HFFc6 (cell line): ENCODE measurements around the gene AGXT. TPM values are rescaled to one million over a fixed set of nuclear protein-coding genes. Genes with fewer than 3 reads are reported as not detected.

Experiments
- DNase-seq: peaks from one replicate; pipeline ENCODE4 v3.0.0-alpha.2; 2018
- H3K27ac Mint-ChIP-seq: 2 replicates; pipeline ENCODE4 v1.8.0; 2020; ENCODE audit warnings: mild to moderate bottlenecking, mixed read lengths
- H3K27me3 Mint-ChIP-seq: 2 replicates; pipeline ENCODE4 v1.8.0; 2021; ENCODE audit warnings: mild to moderate bottlenecking, moderate library complexity, mixed read lengths; ENCODE audit not compliant: insufficient read depth
- H3K36me3 Mint-ChIP-seq: 2 replicates; pipeline ENCODE4 v1.8.0; 2021; ENCODE audit warnings: low read depth, mixed read lengths
- H3K4me1 Mint-ChIP-seq: 2 replicates; pipeline ENCODE4 v1.8.0; 2020; ENCODE audit warnings: low read depth, mixed read lengths
- H3K4me3 Mint-ChIP-seq: 2 replicates; pipeline ENCODE4 v1.8.0; 2020; ENCODE audit warnings: mild to moderate bottlenecking, moderate library complexity, mixed read lengths
- H3K9me3 Mint-ChIP-seq: 2 replicates; pipeline ENCODE4 v1.8.0; 2020; ENCODE audit warnings: mild to moderate bottlenecking, mixed read lengths
- total RNA-seq, 6 experiments: library from RNA; stranded (reverse); fragmentation: NEBNext Ultra II Directional; extraction: Animal tissue kit (Norgen Biotek cat#: 25700); gene quantifications; 2 replicates in 1 of 6; 3 replicates in 5 of 6; pipeline ENCODE4 v1.2.3, GENCODE V29; 2021
- TF ChIP-seq, protein P1 (sequence below): fragments of 200-600 bp; sonication (generic); IDR thresholded peaks from 2 replicates; pipeline ENCODE4 v1.5.0; 2021; ENCODE audit warnings: antibody characterized with exemption, mild to moderate bottlenecking

Gene AGXT
- total RNA-seq, 6 experiments from 2014 or later: not detected

- peaks cover 19% of the 10 kb centered on the region for H3K27me3 Mint-ChIP-seq
- TF ChIP-seq, protein P1, sequence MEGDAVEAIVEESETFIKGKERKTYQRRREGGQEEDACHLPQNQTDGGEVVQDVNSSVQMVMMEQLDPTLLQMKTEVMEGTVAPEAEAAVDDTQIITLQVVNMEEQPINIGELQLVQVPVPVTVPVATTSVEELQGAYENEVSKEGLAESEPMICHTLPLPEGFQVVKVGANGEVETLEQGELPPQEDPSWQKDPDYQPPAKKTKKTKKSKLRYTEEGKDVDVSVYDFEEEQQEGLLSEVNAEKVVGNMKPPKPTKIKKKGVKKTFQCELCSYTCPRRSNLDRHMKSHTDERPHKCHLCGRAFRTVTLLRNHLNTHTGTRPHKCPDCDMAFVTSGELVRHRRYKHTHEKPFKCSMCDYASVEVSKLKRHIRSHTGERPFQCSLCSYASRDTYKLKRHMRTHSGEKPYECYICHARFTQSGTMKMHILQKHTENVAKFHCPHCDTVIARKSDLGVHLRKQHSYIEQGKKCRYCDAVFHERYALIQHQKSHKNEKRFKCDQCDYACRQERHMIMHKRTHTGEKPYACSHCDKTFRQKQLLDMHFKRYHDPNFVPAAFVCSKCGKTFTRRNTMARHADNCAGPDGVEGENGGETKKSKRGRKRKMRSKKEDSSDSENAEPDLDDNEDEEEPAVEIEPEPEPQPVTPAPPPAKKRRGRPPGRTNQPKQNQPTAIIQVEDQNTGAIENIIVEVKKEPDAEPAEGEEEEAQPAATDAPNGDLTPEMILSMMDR: no peak
- no peaks in the 10 kb centered on the region for H3K36me3 Mint-ChIP-seq
- no peak overlapping the region for H3K4me3 Mint-ChIP-seq
- H3K4me1 Mint-ChIP-seq: no peaks in the 10 kb centered on the region
- no peaks in the 10 kb centered on the region for H3K9me3 Mint-ChIP-seq
- no peak overlapping the region for H3K27ac Mint-ChIP-seq
- no peak for DNase-seq
Measured at GRCh38 chr2:240899468-240899865, 30.8 kb downstream of the AGXT start.

- Mint-ChIP-seq H3K27me3 (peaks cover 19% of the 10 kb centered on the region), H3K4me1 (no peaks in the 10 kb centered on the region), H3K9me3 (no peaks in the 10 kb centered on the region), H3K27ac (no peak overlapping the region), H3K4me3 (no peak overlapping the region), H3K36me3 (no peaks in the 10 kb centered on the region)
- TF ChIP-seq, protein P1: no peak
- no peak for DNase-seq
Measured at GRCh38 chr2:240900141-240900860, 31.7 kb downstream of the AGXT start.

DNA sequence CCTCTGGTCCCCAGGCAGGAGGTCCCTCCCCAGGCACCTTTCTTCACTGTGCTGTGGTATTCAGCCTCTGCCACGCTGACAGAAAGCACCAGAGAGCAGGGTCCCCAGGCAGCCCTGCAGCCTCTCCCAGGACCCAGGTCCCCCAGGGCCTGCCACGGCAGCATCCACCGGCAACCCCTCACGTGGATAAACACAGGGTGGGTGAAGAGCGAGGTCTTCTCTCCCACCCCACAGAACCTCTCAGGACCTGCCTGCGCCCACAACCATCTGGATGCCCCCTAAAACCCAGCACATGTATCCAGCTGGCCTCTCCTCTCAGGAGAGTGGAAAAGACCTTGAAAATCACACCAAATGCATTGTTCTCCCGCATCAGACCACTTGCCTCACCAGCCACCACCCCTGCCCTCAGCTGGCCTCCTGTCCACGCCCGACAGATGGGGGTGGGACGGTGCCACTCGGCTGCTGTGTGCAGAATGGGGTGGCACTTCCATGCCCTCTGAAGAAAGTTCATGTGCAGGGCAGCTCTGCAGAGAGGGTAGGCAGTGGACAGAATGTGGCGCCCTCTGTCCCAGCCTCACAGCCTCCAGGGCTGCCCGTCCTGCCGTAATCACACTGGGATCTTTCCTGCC, 33.5 kb downstream of the AGXT start:
- H3K4me1 Mint-ChIP-seq: no peaks in the 10 kb centered on the region
- H3K27ac Mint-ChIP-seq: no peak overlapping the region
- TF ChIP-seq, protein P1: no peak
- H3K36me3 Mint-ChIP-seq: no peaks in the 10 kb centered on the region
- H3K9me3 Mint-ChIP-seq: no peaks in the 10 kb centered on the region
- no peak for DNase-seq
- peaks cover 19% of the 10 kb centered on the region for H3K27me3 Mint-ChIP-seq
- no peak overlapping the region for H3K4me3 Mint-ChIP-seq

- TF ChIP-seq, protein P1: no peak
- no peaks in the 10 kb centered on the region for H3K4me1 Mint-ChIP-seq
- H3K4me3 Mint-ChIP-seq: no peak overlapping the region
- H3K36me3 Mint-ChIP-seq: no peaks in the 10 kb centered on the region
- no peak for DNase-seq
- no peaks in the 10 kb centered on the region for H3K9me3 Mint-ChIP-seq
- no peak overlapping the region for H3K27ac Mint-ChIP-seq
- peaks cover 22% of the 10 kb centered on the region for H3K27me3 Mint-ChIP-seq
Measured at GRCh38 chr2:240902615-240903041, 34.0 kb downstream of the AGXT start.

DNA sequence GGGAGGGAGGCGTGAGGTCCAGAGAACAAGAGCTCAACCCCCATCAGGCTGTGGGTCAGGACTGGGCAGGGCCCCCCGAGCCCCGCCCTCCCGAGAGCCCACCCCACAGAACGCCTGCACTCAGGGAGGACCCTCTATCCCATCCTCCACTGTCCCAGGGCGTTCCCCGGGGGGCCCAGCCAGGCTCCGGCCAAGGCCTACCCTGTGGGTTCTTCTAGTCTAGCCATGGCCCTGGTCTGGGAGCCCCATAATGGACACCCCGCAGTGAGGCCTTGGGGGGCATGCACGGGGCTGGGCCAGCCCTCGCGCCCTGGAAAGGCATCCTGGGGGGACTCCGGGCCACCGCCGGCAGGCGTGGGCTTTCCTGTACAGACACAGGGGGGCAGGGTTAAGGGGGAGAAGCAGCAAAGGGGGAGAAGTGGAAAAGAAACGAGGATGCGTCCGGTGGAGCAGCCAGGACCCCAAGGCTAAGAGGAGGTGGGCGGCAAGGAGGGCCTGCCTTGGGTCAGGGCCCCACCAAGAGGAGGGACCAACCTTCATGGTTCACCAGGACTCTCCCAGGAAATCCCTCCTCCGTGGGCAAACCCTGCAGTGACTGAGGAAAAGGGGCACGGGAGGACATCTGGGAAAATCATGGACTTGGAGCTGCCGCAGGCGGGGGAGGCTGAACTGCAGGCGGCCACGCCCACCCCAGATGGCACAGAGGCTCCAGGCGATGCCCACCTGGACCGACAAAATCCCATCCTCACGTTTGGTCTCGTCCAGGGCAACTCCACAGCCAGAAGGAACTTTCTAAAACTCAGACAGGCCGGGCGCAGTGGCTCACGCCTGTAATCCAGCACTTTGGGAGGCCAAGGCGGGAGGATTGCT, 34.8 kb downstream of the AGXT start:
- Mint-ChIP-seq H3K4me1 (no peaks in the 10 kb centered on the region), H3K4me3 (no peak overlapping the region), H3K9me3 (no peaks in the 10 kb centered on the region), H3K27me3 (peaks cover 21% of the 10 kb centered on the region), H3K36me3 (no peaks in the 10 kb centered on the region), H3K27ac (no peak overlapping the region)
- no peak for DNase-seq
- TF ChIP-seq, protein P1: no peak
